H1 (cell line): Measurements from ENCODE around the gene MYO7B.

Experiments used
- EZH2 ChIP-seq: fragments of 200-600 bp; sonication (generic); IDR thresholded peaks from 2 replicates; pipeline ENCODE4 v1.7.1; 2012; ENCODE audit warnings: low read depth, mild to moderate bottlenecking, moderate library complexity, low read length, inconsistent platforms; ENCODE audit not compliant: severe bottlenecking
- MAFK ChIP-seq: IDR thresholded peaks from 2 replicates; pipeline ENCODE4 v1.6.1; 2012; ENCODE audit warnings: low read depth, mild to moderate bottlenecking, improper control_type of control experiment, low read length
- POLR2A ChIP-seq, 2 experiments: IDR thresholded peaks; 1 replicate in 1 of 2; 2 replicates in 1 of 2; pipeline ENCODE4 v1.6.1; 2011; ENCODE audit warnings: low read depth in 2 of 2, low read length in 2 of 2, mild to moderate bottlenecking in 2 of 2; ENCODE audit errors: control extremely low read depth in 1 of 2
- POLR2AphosphoS5 ChIP-seq: IDR thresholded peaks from 2 replicates; pipeline ENCODE4 v1.6.1; 2011; ENCODE audit warnings: low read depth, low read length
- RAD21 ChIP-seq, 2 experiments: IDR thresholded peaks in 1 of 2; conservative IDR thresholded peaks in 1 of 2; 2 replicates each; pipeline ENCODE4 v1.6.1; 2011; ENCODE audit warnings: low read depth in 2 of 2, low read length in 2 of 2, improper control_type of control experiment in 1 of 2, inconsistent platforms in 1 of 2, mild to moderate bottlenecking in 1 of 2, moderate library complexity in 1 of 2
- SIN3A ChIP-seq, 2 experiments: IDR thresholded peaks in 1 of 2; conservative IDR thresholded peaks in 1 of 2; 2 replicates each; pipeline ENCODE4 v1.6.1; 2011 to 2012; ENCODE audit warnings: low read length in 2 of 2, improper control_type of control experiment in 1 of 2, low read depth in 1 of 2, mild to moderate bottlenecking in 1 of 2
- SP1 ChIP-seq: IDR thresholded peaks from 2 replicates; pipeline ENCODE4 v1.6.1; 2011; ENCODE audit warnings: low read depth, low read length
- SUZ12 ChIP-seq: fragments of 200-600 bp; sonication (generic); IDR thresholded peaks from 2 replicates; pipeline ENCODE4 v1.6.1; 2012; ENCODE audit warnings: mild to moderate bottlenecking, inconsistent platforms, low read length, moderate library complexity, mixed read lengths
- TAF1 ChIP-seq: IDR thresholded peaks from 2 replicates; pipeline ENCODE4 v1.6.1; 2011; ENCODE audit warnings: mild to moderate bottlenecking, low read depth, low read length
- TCF12 ChIP-seq: IDR thresholded peaks from 2 replicates; pipeline ENCODE4 v1.6.1; 2011; ENCODE audit warnings: low read depth, mild to moderate bottlenecking, low read length
- TF ChIP-seq, protein P1 (sequence below): IDR thresholded peaks from 2 replicates; pipeline ENCODE4 v1.6.1; 2012; ENCODE audit warnings: low read length, inconsistent platforms
- TF ChIP-seq, protein P2 (sequence below), 3 experiments: IDR thresholded peaks; 1 replicate in 2 of 3; 2 replicates in 1 of 3; pipeline versions ENCODE4 v1.5.1 to v1.6.1; 2011; ENCODE audit warnings: low read length in 3 of 3, mild to moderate bottlenecking in 3 of 3, inconsistent platforms in 2 of 3, low read depth in 1 of 3, moderate library complexity in 1 of 3; ENCODE audit not compliant: insufficient read depth in 1 of 3; ENCODE audit errors: control extremely low read depth in 1 of 3

DNA sequence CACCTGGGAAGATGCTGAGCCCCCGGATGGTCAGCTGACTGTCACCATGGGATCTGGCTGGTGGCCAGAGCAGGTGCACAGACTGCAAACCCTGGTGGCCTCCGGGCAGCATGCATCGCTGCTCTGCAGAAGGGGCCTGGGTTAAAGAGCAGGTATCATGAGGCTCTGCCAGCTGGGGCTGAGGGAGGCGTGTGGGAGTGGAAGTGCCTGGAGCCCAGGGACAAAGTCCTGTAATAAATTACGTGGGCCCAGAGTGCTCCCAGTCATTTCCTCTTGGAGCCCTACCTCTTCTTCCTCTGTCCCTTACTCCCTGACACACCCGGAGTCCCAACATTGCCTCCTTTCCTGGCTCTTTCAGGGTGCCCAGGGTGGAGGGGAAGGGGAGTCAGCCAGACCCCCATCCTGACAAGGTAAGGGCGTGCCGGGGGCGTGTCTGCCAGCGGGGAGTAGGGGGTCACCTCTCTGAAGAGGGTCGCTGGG lies at the start of gene MYO7B:
- no peak for TF ChIP-seq SIN3A (conservative IDR thresholded peaks at IDR 0.05 in 1 of 2, IDR thresholded peaks at IDR 0.05 in 1 of 2; ENCODE audit: low read depth in 1 of 2, low read length in 2 of 2)
- TF ChIP-seq, protein P1, sequence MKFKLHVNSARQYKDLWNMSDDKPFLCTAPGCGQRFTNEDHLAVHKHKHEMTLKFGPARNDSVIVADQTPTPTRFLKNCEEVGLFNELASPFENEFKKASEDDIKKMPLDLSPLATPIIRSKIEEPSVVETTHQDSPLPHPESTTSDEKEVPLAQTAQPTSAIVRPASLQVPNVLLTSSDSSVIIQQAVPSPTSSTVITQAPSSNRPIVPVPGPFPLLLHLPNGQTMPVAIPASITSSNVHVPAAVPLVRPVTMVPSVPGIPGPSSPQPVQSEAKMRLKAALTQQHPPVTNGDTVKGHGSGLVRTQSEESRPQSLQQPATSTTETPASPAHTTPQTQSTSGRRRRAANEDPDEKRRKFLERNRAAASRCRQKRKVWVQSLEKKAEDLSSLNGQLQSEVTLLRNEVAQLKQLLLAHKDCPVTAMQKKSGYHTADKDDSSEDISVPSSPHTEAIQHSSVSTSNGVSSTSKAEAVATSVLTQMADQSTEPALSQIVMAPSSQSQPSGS, result no peak
- TF ChIP-seq RAD21 (IDR thresholded peaks at IDR 0.05 in 1 of 2, conservative IDR thresholded peaks at IDR 0.05 in 1 of 2; ENCODE audit: low read depth in 2 of 2, low read length in 2 of 2), result no peak
- TF ChIP-seq POLR2A (IDR thresholded peaks at IDR 0.05; ENCODE audit: control extremely low read depth in 1 of 2, low read depth in 2 of 2, low read length in 2 of 2), result no peak
- TF ChIP-seq POLR2AphosphoS5, result no peak
- TF ChIP-seq, protein P2, sequence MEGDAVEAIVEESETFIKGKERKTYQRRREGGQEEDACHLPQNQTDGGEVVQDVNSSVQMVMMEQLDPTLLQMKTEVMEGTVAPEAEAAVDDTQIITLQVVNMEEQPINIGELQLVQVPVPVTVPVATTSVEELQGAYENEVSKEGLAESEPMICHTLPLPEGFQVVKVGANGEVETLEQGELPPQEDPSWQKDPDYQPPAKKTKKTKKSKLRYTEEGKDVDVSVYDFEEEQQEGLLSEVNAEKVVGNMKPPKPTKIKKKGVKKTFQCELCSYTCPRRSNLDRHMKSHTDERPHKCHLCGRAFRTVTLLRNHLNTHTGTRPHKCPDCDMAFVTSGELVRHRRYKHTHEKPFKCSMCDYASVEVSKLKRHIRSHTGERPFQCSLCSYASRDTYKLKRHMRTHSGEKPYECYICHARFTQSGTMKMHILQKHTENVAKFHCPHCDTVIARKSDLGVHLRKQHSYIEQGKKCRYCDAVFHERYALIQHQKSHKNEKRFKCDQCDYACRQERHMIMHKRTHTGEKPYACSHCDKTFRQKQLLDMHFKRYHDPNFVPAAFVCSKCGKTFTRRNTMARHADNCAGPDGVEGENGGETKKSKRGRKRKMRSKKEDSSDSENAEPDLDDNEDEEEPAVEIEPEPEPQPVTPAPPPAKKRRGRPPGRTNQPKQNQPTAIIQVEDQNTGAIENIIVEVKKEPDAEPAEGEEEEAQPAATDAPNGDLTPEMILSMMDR (IDR thresholded peaks at IDR 0.05; ENCODE audit: control extremely low read depth in 1 of 3, insufficient read depth in 1 of 3, low read depth in 1 of 3, low read length in 3 of 3), result no peak
- TF ChIP-seq TCF12, result no peak
- no peak for TF ChIP-seq MAFK
- no peak for TF ChIP-seq SUZ12
- no peak for TF ChIP-seq SP1
- no peak for TF ChIP-seq TAF1
- no peak for TF ChIP-seq EZH2
